ENCODE results near the gene LTBP1.

- TF ChIP-seq CTCF (IDR thresholded peaks at IDR 0.05) (no peak), POLR2A (IDR thresholded peaks at IDR 0.05) (no peak)
Observed at GRCh38 chr2:33426666-33427231, 480.0 kb downstream of the LTBP1 start.

All from adrenal gland (tissue), 5 donors.